ENCODE data around the gene TMEM229B.

TMEM229B gene

GRCh38 chr14:67532606-67532997 lies 44.1 kb upstream of the TMEM229B start:
- TF ChIP-seq CTCF (IDR thresholded peaks at IDR 0.05; ENCODE audit: low read depth, low read length, missing control alignments), result no peak
- Histone ChIP-seq H3K36me3 (replicated peaks) (no peaks in the 10 kb centered on the region), H3K27ac (no peak overlapping the region), H3K4me3 (ENCODE audit: low read depth, low read length) (peak overlapping the region; percentile 55), H3K27me3 (replicated peaks) (peaks cover 3% of the 10 kb centered on the region)
- DNase-seq, result no peak
- in situ Hi-C loops (cut with HindIII; ENCODE audit: low pct_ligation_motif_present, low sequenced_read_pairs), result no loop called here

GRCh38 chr14:67529947-67530935 lies 41.7 kb upstream of the TMEM229B start:
- Histone ChIP-seq H3K27ac (no peak overlapping the region), H3K36me3 (replicated peaks) (no peaks in the 10 kb centered on the region), H3K4me3 (ENCODE audit: low read depth, low read length) (no peak overlapping the region), H3K27me3 (replicated peaks) (peaks cover 3% of the 10 kb centered on the region)
- in situ Hi-C loops (cut with HindIII; ENCODE audit: low pct_ligation_motif_present, low sequenced_read_pairs), result no loop called here
- no peak for TF ChIP-seq CTCF (IDR thresholded peaks at IDR 0.05; ENCODE audit: low read depth, low read length, missing control alignments)
- no peak for DNase-seq

- no peak for DNase-seq
- Histone ChIP-seq H3K27ac (no peak overlapping the region), H3K27me3 (replicated peaks) (peaks cover 11% of the 10 kb centered on the region), H3K36me3 (replicated peaks) (no peaks in the 10 kb centered on the region), H3K4me3 (ENCODE audit: low read depth, low read length) (no peak overlapping the region)
- no peak for TF ChIP-seq CTCF (IDR thresholded peaks at IDR 0.05; ENCODE audit: low read depth, low read length, missing control alignments)
- in situ Hi-C loops (cut with HindIII; ENCODE audit: low pct_ligation_motif_present, low sequenced_read_pairs), result no loop called here
Measured at GRCh38 chr14:67528276-67528675, 39.8 kb upstream of the TMEM229B start.

- no peak for TF ChIP-seq CTCF (IDR thresholded peaks at IDR 0.05; ENCODE audit: low read depth, low read length, missing control alignments)
- Histone ChIP-seq H3K4me3 (ENCODE audit: low read depth, low read length) (no peak overlapping the region), H3K27me3 (replicated peaks) (peaks cover 13% of the 10 kb centered on the region), H3K36me3 (replicated peaks) (no peaks in the 10 kb centered on the region), H3K27ac (no peak overlapping the region)
- in situ Hi-C loops (cut with HindIII; ENCODE audit: low pct_ligation_motif_present, low sequenced_read_pairs), result no loop called here
- no peak for DNase-seq
Measured at GRCh38 chr14:67527756-67528155, 39.2 kb upstream of the TMEM229B start.

GRCh38 chr14:67526676-67527459 lies 38.3 kb upstream of the TMEM229B start:
- no peak overlapping the region for H3K27ac ChIP-seq
- peak; percentile 83 for TF ChIP-seq CTCF (IDR thresholded peaks at IDR 0.05; ENCODE audit: low read depth, low read length, missing control alignments)
- H3K4me3 ChIP-seq (ENCODE audit: low read depth, low read length), result no peak overlapping the region
- H3K36me3 ChIP-seq (replicated peaks), result no peaks in the 10 kb centered on the region
- H3K27me3 ChIP-seq (replicated peaks), result peaks cover 22% of the 10 kb centered on the region
- in situ Hi-C loops (cut with HindIII; ENCODE audit: low pct_ligation_motif_present, low sequenced_read_pairs), result no loop called here
- peak; percentile 39 for DNase-seq
